PC-9 (cell line): ENCODE results near the gene SEMA5A. TPM values are rescaled to one million over a fixed set of nuclear protein-coding genes. Genes with fewer than 3 reads are reported as not detected.

Experiments
- BruUV-seq: library from RNA; stranded (reverse); fragments of 400-500 nt; replicated peaks from 2 replicates; lab custom pipeline; 2021; lab: Mats Ljungman, UMichigan
- CTCF ChIA-PET: fragments of 300-600 bp; sonication (Branson Sonifier 250); formaldehyde crosslinking; loops from one replicate; lab custom pipeline; 2022; ENCODE audit warnings: antibody characterized with exemption; lab: Charles Lee
- POLR2A ChIA-PET: fragments of 300-600 bp; sonication (Branson Sonifier 250); formaldehyde crosslinking; loops from one replicate; lab custom pipeline; 2022; ENCODE audit warnings: antibody characterized with exemption; ENCODE audit not compliant: unreplicated experiment; lab: Charles Lee
- DNase-seq, 2 experiments: peaks; one replicate each; pipeline versions ENCODE4 v3.0.0 to v3.0.0-alpha.2; 2015 to 2022; ENCODE audit warnings: mixed read lengths in 1 of 2
- H2AFZ ChIP-seq: fragments of 200-600 bp; sonication (generic); 2 replicates; pipeline ENCODE4 v1.8.1; 2017; ENCODE audit warnings: antibody characterized with exemption
- H3F3A ChIP-seq: fragments of 200-600 bp; sonication (generic); 2 replicates; pipeline ENCODE4 v1.8.1; 2017; ENCODE audit warnings: antibody characterized with exemption, mild to moderate bottlenecking, low read depth; ENCODE audit not compliant: insufficient read depth
- H3K27ac ChIP-seq: fragments of 200-600 bp; sonication (generic); 2 replicates; pipeline ENCODE4 v1.6.1; 2016; ENCODE audit warnings: mixed run types
- H3K27me3 ChIP-seq: fragments of 200-600 bp; sonication (generic); 2 replicates; pipeline ENCODE4 v1.6.1; 2016; ENCODE audit warnings: low read depth, mixed run types; ENCODE audit not compliant: insufficient read depth
- H3K36me3 ChIP-seq: fragments of 200-600 bp; sonication (generic); 2 replicates; pipeline ENCODE4 v1.6.1; 2016; ENCODE audit warnings: low read depth, mixed run types
- H3K4me1 ChIP-seq: fragments of 200-600 bp; sonication (generic); replicated peaks from 2 replicates; pipeline ENCODE4 v1.6.1; 2016; ENCODE audit warnings: mixed run types; ENCODE audit not compliant: insufficient read depth
- H3K4me2 ChIP-seq: fragments of 200-600 bp; sonication (generic); 2 replicates; pipeline ENCODE4 v1.6.1; 2017; ENCODE audit warnings: mixed run types
- H3K4me3 ChIP-seq: fragments of 200-600 bp; sonication (generic); 2 replicates; pipeline ENCODE4 v1.6.1; 2016; ENCODE audit warnings: mixed run types
- H3K79me2 ChIP-seq: fragments of 200-600 bp; sonication (generic); 2 replicates; pipeline ENCODE4 v1.6.1; 2017; ENCODE audit warnings: low read depth, mixed run types
- H3K9me2 ChIP-seq: fragments of 200-600 bp; sonication (generic); 2 replicates; pipeline ENCODE4 v1.8.1; 2017; ENCODE audit warnings: mild to moderate bottlenecking; ENCODE audit not compliant: insufficient read depth
- H3K9me3 ChIP-seq: fragments of 200-600 bp; sonication (generic); 2 replicates; pipeline ENCODE4 v1.8.1; 2016; ENCODE audit warnings: low read depth; ENCODE audit not compliant: insufficient read depth
- H4K20me1 ChIP-seq: fragments of 200-600 bp; sonication (generic); 2 replicates; pipeline ENCODE4 v1.8.1; 2017; ENCODE audit not compliant: insufficient read depth
- EZH2 ChIP-seq: fragments of 200-600 bp; sonication (generic); IDR thresholded peaks from 2 replicates; pipeline ENCODE4 v1.8.0; 2017; ENCODE audit warnings: antibody characterized with exemption, low read depth
- intact Hi-C: fragments of 100-400 bp; cut with micrococcal nuclease; formaldehyde crosslinking; loops from one replicate; pipeline ENCODE4 v1.10.0; 2022; ENCODE audit not compliant: unreplicated experiment
- total RNA-seq: library from RNA; stranded (reverse); gene quantifications from 2 replicates; pipeline ENCODE4 v1.2.3, GENCODE V29; 2021
- TF ChIP-seq, protein P1 (sequence below): fragments of 200-600 bp; sonication (generic); conservative IDR thresholded peaks from 2 replicates; pipeline ENCODE4 v1.6.1; 2017; ENCODE audit warnings: mixed run types, antibody characterized with exemption, mild to moderate bottlenecking, moderate library complexity

Gene SEMA5A
- total RNA-seq, 1 experiment from 2014 or later: not detected

DNA sequence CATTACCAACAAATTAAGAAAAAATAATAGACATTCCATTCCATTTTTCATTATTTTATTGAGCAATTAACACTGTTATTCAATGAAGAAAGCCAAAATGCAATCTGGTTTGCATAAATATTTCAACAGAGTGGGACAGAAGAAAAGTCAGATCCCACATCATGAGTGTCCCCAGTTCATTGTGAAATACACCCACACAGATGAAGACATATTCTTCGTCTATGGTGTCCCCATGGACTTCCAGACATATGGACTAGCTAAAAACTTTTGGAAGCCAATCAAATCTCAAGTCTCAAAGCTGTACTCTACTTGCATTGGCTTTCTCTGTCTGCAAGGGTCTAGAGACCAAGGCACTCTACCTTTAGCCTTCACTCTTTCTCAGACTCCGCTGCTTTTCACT, 194.3 kb downstream of the SEMA5A start:
- DNase-seq: no peak
- intact Hi-C loops: no loop called here
- no peaks in the 10 kb centered on the region for H4K20me1 ChIP-seq
- no peak overlapping the region for H3K27ac ChIP-seq
- H3K4me2 ChIP-seq: no peak overlapping the region
- H3F3A ChIP-seq: peaks cover 33% of the 10 kb centered on the region
- TF ChIP-seq, protein P1, sequence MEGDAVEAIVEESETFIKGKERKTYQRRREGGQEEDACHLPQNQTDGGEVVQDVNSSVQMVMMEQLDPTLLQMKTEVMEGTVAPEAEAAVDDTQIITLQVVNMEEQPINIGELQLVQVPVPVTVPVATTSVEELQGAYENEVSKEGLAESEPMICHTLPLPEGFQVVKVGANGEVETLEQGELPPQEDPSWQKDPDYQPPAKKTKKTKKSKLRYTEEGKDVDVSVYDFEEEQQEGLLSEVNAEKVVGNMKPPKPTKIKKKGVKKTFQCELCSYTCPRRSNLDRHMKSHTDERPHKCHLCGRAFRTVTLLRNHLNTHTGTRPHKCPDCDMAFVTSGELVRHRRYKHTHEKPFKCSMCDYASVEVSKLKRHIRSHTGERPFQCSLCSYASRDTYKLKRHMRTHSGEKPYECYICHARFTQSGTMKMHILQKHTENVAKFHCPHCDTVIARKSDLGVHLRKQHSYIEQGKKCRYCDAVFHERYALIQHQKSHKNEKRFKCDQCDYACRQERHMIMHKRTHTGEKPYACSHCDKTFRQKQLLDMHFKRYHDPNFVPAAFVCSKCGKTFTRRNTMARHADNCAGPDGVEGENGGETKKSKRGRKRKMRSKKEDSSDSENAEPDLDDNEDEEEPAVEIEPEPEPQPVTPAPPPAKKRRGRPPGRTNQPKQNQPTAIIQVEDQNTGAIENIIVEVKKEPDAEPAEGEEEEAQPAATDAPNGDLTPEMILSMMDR: no peak
- no peak for TF ChIP-seq EZH2
- H2AFZ ChIP-seq: no peak overlapping the region
- BruUV-seq: no TSS peak
- H3K27me3 ChIP-seq: no peaks in the 10 kb centered on the region
- peaks cover 44% of the 10 kb centered on the region for H3K4me1 ChIP-seq
- no peaks in the 10 kb centered on the region for H3K36me3 ChIP-seq
- no peaks in the 10 kb centered on the region for H3K9me3 ChIP-seq
- ChIA-PET CTCF (no interaction called here), POLR2A (no interaction called here)
- no peaks in the 10 kb centered on the region for H3K9me2 ChIP-seq
- H3K4me3 ChIP-seq: no peak overlapping the region
- no peaks in the 10 kb centered on the region for H3K79me2 ChIP-seq

GRCh38 chr5:9350301-9350797, 195.5 kb downstream of the SEMA5A start:
- Histone ChIP-seq H4K20me1 (no peaks in the 10 kb centered on the region), H3K4me2 (no peak overlapping the region), H3K4me3 (no peak overlapping the region), H3K36me3 (no peaks in the 10 kb centered on the region), H3F3A (peaks cover 33% of the 10 kb centered on the region), H3K27ac (no peak overlapping the region), H3K4me1 (peaks cover 44% of the 10 kb centered on the region), H3K79me2 (no peaks in the 10 kb centered on the region), H2AFZ (no peak overlapping the region), H3K27me3 (no peaks in the 10 kb centered on the region), H3K9me3 (no peaks in the 10 kb centered on the region), H3K9me2 (no peaks in the 10 kb centered on the region)
- intact Hi-C loops: no loop called here
- no TSS peak for BruUV-seq
- ChIA-PET CTCF (no interaction called here), POLR2A (no interaction called here)
- TF ChIP-seq EZH2: no peak
- TF ChIP-seq, protein P1: no peak
- no peak for DNase-seq

DNA sequence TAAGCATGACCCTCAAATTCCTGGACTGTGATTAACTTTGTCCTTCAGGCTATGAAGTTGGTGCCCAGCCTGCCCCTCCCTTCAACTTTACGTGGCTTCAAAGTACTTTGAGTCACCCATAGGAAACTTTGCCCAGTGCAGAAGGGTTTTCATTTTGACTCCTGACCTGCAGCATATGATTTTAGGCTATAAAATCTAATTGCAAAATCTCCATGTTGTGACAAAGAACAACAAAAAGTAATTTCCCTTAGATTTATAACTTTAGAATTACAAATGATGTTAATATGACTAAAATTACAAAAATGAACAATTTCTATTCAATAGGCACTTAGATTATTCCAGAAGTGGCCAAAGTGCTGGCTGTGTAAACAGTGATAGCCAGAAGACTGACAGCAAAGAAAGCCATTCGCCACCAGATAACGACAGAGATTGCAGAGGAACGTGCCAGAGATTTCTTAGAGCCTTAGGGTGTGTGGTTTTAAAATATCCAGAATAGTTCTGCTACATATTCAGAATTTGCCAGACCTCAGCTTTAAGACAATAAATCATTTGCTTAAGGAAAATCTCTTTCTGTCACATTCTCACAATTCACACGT, 197.4 kb downstream of the SEMA5A start:
- no TSS peak for BruUV-seq
- Histone ChIP-seq H3K27me3 (no peaks in the 10 kb centered on the region), H3K36me3 (no peaks in the 10 kb centered on the region), H3K79me2 (no peaks in the 10 kb centered on the region), H3K4me3 (peak overlapping the region; percentile 34; the same call in 1 of the 2 replicates), H2AFZ (0 out of 2 replicates have a peak overlapping the region, but pooled peaks have one; percentile 40), H3K27ac (peak overlapping the region; percentile 70), H4K20me1 (no peaks in the 10 kb centered on the region), H3K4me1 (peaks cover 49% of the 10 kb centered on the region), H3F3A (peaks cover 31% of the 10 kb centered on the region), H3K9me2 (no peaks in the 10 kb centered on the region), H3K4me2 (peak overlapping the region; percentile 73), H3K9me3 (no peaks in the 10 kb centered on the region)
- peak in 1 of 2 experiments; percentile 94 for DNase-seq
- ChIA-PET POLR2A (no interaction called here), CTCF (no interaction called here)
- intact Hi-C loops: no loop called here
- TF ChIP-seq, protein P1: no peak
- no peak for TF ChIP-seq EZH2
